NCI-H2227 treated with DMSO at 0.1 percent for 48 hours (cell line): ENCODE data around the gene KDM4B.

ENCODE experiments used
- DNase-seq: peaks from one replicate; lab custom pipeline; 2025; lab: John Stamatoyannopoulos, UW

KDM4B gene

DNA sequence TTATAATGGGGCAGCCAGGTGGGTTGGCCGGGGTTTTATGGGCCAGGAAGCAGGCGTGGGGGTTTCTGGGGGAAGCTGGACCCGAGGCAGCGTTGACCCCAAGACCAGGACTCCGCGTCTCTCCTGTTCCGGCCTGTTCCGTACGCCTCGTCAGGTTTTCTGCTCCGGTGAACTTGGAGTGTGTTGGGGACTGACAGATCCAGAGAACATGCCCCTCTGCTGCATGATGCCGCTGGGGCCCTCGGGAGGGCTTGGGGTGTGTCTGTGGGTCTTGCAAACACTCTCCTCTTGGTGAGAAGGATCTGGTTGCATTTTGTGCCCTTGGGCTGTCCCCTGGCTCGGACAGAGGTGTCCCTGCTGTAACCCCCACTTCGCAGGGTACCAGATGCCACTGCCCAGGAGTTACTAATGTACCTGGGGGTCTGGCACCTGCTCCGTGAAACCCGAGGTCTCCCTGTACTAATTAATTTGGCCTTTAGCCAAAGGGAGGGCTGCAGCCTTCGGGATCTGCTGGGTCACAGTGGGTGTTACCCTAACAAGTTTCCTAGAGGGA lies 15.6 kb downstream of the KDM4B start:
- DNase-seq = no peak

DNA sequence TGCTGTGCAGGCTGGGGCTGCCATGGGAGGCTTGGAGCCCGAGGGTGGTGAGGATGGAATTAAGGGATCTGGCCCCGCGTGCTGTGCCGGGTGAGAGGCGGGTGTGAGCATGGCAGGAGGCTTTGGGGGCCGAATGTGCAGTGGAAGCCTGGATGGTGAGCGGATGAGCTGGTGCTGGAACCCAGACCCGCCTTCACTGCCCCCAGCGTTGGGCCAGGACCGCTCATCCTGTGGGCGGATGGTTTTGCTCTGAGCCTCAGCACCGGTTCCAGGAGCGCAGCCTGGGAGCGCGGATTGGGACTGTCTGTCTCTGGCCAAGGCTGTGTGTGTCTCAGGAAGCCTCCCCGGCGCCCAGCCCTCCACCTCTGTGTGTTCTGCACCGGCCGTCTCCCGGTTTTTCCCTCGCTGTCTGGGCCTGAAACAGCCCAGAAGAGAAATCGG lies 16.7 kb downstream of the KDM4B start:
- no peak for DNase-seq

DNA sequence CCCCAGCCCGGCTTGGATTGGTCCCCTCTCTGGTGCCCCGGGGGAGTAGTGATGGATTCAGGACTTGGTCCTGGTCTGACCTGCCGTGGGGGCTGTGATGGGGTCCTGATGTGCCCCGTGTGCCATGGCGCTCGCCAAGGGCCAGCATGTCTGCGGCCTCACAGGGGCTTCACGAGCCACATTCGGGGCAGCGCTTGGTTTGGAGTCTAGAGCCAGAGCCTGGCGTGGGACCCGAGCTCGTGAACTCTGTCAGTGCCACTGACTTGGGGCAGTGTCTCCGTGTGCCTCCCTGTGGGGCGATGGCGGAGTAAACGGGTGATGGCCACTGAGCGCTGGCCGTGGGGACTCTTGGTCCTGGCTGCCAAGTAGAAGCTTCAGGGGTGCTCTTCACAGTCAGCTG lies 17.1 kb downstream of the KDM4B start:
- no peak for DNase-seq

DNA sequence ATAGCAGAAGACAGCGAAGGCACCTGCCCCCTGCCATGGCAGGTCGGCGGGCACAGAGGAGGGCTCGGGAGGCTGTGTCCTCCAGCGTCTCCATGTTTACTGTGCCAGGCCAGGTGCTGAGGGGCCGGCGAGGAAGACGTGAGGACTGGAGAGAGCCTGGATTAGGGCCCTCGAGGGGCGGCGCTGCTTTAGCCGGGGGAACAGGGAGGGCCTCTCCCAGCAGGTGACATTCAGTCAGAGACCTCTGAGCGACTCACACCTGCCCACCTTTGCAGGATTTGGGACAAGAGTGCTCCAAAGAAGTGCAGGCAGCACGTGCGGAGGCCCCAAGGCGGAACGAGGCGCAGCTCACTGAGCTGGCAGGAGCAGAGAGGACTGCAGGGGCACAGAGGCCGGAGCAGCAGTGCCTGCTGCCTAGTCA lies 17.6 kb downstream of the KDM4B start:
- DNase-seq = no peak

DNA sequence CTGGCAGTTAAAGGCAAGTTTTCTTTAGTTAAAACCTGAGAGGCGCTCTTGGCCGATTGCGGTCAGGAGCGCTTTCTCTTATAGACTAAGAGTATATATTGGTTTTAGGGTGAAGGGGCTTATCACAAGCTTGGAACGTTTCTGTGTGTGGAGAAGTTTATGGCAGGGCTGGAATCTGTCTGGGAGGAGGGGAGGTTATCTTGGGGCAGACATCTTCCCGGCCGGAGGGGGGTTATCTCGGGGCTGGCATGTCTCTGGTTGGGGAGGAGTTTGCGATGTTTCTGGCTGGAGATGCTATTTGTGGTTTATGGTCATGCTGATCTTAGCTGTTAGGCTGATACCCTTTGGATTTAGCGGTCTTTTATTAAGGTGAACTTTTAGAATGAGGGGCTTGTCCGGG lies 18.3 kb downstream of the KDM4B start:
- DNase-seq = no peak

DNA sequence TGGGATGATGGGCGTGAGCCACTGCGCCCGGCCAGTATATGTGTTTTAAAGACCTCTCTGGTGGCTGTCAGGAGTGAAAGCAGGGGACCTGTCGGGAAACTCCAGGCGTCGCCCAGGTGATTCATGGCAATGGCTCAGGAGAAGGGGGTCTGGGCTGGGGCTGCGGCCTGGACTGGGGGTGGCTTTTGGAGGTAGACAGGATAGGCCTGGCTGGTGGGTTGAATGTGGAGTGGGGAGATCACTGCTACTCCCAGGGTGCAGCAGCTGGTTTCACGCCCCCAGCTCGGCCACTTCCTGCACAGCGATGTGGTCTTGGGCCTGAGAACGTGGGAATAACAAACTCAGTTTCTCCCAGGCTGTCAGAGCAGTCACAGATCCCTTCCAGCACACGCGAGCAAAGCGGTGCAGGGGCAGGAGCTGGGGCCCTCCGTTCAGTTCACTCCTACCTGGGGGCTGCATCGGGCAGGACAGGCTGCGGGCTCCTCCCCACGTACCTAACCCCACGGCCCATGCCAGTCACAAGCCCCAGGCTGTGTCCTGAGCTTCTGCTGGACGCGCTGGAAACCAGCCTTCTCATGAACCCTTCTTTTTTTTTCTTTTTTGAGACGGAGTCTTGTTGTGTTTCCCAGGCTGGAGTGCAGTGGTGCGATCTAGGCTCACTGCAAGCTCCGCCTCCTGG lies 18.9 kb downstream of the KDM4B start:
- DNase-seq = no peak

DNA sequence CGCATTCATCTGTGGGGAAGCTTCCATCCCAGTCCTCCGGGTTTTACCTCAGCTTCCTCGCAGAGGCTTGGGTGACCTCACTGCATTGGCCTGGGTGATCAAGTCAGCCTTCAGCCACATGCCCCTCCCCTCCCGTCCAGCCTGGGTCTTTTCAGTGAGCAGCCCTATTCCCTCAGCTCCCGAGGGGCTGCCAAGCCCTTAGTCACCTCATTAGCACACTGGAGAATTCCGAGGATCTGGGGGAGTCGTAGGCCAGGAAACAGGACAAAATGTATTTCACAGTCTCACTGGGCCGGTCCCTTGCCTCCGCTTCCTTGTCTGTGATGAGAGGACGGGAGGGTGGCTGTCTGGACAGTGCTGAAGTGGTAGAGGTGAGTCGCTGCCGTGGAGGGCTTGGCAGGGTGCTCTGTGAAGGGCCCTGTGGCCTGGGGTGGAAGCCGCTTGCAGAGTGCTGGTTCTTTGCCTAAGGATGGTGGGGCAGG lies 19.9 kb downstream of the KDM4B start:
- DNase-seq = no peak

DNA sequence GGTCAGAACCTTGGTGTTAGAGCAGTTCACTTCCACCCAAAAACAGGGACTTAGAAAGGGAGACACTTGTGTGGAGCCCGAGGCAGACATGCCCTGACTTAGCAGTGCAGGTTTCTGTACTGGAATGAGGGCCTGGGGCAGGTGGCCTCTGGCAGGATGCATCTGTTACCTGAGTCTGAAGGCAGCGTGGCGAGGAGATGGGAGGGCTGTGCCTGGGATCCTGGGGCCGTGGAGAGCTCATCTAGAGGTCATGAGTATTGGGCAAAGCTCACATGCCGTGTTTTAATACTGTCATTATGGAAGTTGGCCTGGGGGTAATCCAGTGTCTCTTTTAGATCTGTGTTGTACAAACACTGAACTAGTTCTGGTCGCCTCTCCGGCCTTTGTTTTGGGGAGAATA lies 21.4 kb downstream of the KDM4B start:
- no peak for DNase-seq

DNA sequence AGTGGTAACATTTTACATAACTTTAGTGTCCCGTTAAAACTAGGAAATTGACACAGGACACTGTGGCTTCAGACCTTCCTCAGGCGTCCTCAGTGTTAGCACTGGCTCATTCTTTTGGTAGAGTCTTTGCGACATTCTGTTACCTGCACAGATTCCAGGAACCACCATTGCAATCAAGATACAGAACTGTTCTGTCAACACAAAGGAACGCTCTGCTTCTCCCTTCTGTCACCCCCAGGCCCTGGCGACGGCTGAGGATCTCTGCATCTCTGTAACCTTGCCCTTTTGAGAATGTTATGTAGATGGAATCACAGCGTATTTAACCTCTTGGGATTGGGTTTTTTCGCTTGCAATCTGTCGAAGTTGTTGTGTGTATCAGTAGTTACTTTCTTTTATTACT lies 22.6 kb downstream of the KDM4B start:
- no peak for DNase-seq

DNA sequence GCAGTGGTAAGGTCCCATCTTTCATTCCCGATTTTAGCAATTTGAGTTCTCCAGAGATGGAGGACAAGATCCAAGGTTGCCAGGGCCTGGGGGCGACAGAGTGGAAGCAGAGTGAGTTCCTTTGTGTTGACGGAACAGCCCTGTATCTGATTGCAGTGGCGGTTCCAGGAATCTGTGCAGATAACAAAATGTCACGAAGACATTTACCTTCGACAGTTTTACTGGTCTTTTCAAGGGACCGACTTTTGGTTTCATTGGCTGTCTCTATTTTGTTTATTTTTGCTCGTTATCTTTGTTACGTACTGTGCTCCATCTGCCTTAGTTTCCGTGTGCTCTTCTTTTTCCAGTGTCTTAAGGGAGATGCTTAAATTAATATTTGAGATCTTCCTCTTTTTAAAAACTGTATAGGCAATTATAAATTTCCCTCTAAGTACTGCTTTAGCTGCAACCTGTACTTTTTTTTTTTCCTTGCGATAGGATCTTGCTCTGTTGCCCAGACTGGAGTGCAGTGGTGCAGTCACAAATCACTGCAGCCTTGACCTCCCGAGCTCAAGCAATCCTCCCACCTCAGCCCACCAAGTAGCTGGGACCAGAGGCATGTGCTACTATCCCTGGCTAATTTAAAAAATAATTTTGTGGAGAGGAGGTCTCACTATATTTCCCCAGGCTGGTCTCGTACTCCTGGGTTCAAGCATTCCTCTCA lies 23.2 kb downstream of the KDM4B start:
- no peak for DNase-seq

DNA sequence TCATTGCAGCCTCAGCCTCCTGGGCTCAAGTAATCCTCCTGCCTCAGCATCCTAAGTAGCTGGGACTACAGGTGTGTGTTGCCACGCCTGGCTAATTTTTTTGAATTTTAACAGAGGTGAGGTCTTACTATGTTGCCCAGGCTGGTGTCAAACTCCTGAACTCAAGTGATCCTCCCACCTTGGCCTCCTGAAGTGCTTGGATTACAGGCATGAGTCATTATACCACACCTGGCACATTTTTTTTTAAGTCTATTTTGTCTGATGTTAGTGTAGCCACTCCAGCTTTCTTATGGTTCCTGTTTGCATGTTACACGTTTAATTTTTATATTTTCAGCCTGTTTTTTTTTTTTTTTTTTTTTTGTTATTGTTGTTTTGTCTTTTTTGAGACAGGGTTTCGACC lies 24.8 kb downstream of the KDM4B start:
- DNase-seq = no peak

DNA sequence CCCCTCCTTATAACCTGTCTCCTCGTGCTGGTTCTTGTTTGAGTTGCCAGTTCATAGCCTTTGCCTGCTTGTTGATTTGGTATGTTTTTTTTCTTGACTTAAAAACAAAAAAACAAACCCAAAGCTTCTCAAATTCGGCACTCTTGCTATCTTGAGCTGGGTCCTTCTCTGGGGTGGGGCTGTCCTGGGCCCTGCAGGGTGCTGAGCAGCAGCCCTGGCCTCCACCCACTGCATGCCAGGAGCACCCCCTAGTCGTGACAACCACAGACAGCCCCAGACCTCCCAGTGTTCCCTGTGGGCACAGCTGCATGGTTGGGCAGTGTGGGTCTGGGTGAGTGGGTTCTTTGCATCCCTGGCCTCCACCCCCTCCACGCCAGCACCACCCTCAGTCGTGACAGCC lies 27.8 kb downstream of the KDM4B start:
- no peak for DNase-seq

DNA sequence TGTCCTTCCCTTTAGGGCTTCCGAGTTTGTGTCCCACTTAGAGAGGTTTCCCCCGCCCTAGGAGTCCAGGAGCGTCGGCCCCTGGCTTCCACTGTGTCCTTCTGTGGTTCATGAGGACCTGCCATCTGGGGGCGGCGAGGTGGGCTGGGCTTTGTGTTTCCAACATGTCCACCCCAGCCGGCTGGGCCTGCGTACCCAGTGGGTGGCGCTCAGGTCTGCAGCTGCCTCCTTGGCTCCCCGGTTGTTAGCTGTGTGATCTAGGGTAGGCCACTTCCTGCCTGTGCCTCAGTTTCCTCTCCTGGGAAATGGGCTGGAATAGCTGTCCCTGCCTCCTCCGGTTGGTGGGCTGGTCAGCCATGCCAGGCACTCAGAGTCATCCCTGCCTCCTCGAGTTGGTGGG lies 28.4 kb downstream of the KDM4B start:
- DNase-seq = no peak

DNA sequence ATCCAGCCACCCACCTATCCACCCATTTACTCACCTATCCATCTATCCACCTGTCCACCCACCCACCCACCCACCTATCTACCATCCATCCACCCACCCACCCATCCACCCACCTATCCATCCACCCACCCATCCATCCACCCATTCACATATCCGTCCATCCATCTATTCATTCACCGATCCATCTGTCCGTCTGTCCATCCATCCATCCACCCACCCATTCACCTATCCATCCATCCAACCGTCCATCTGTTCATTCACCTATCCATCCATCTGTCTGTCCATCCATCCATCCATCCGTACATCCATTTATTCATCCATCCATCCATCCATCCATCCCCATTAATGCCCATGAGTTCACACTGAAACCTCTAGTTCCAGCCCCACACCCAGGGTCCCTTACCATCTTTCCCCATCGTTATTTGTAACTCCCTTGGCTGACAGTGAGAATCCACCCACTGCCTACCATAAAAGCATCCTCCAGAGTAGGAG lies 31.3 kb downstream of the KDM4B start:
- DNase-seq = no peak

DNA sequence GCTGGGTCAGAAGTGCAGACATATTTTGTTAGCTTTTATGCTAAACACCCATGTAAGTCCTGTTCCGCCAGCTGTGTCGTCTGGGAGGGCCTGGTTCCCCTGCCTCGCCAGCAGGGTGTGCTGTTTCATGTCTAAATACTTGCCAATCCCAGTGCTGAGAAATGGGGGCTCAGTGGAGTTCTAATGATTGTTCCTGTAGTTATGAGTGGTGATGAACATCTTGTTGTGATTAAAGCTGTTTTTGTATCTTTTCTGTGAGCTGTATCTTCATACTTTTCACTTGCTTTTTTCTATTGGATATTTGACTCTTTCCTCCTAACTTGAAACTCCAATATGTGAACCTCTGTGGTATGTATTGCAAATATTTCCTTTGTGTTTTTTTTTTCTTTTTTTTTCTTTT lies 32.7 kb downstream of the KDM4B start:
- DNase-seq = no peak

DNA sequence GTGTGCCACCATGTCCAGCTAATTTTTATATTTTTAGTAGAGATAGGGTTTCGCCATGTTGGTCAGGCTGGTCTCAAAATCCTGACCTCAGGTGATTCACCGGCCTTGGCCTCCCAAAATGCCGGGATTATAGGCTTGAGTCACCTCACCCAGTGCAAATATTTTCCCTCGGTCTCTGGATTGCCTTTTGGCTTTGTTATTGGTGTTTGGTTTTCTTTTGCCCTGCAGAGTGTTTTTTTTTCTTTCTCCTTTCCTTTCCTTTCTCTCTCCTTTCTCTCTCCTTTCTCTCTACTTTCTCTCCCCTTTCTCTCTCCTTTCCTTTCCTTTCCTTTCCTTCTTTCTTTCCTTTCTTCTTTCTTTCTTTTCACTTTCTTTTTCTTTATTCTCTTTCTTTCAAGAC lies 33.2 kb downstream of the KDM4B start:
- DNase-seq = no peak

DNA sequence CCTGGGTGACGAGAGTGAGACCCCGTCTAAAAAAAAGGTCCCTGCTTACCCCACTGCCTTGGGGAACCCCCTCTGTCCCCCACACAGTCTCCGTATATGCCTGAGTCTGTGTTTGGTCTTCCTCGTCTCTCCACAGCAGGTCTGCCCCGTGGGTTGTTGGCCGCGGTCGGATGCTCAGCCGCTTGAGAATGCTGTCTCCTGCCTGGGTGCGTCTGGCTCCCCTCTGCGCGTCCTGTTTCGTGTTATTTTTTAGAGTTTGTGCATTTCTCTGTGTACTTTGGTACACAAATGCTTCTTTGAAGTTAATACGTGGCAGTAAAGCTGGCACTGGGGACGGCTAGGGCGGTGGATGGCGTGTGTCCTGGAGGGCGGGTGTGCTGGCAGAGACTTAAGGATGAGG lies 34.9 kb downstream of the KDM4B start:
- no peak for DNase-seq

DNA sequence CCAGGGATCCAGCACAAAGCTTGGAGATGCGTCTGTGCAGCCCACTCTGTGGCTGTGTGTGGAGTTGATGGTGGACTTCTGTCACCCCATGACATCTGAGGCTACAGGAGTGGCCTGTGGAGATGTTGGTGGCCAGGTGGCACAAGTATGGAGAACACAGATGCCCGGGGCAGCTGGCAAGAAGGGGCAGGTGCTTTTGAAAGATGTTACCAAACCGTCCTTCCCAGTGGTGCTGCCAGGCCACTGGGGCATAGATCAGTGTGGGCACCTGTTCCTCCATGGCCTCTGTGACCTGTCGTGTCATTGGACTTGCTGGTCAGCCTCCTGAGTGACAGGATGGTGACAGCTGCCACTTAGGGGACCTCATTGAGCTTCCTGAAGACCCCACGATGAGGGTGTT lies 36.2 kb downstream of the KDM4B start:
- DNase-seq = no peak

DNA sequence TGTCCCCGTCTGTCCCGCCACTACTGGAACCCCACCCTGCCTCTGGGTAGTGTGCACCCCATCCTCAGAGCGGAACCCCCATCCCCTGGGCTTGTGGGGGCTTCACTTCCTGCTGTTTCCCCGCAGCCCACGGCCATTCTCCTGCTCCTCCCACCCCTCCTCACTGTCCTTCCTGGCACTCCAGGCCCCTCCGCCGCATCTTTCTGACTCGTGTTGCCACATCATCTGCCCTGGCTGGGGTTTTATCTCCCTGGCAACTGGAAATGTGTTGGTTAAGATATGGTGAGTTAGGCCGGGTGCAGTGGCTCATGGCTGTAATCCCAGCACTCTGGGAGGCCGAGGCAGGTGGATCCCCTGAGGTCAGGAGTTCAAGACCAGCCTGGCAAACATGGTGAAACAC lies 37.3 kb downstream of the KDM4B start:
- DNase-seq = no peak

DNA sequence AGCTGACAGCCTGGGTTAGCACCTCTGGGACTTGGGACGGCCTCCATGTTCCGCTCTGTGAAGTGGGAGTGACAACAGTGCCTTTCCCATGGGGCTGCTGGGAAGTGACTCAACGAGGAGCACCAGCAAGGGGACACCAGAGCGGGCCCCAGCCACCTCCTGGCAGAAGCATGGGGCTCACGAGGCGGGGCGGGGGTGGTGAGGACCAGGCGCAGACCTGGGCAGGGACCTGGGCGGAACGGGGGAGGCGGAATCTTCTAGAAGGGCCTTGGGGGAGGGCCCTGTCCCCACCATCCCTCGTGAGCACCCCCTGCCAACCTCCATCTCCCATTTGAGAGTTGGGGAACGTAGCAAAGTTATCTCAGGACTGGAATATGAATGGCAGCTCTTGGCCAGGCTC lies 37.9 kb downstream of the KDM4B start:
- no peak for DNase-seq

DNA sequence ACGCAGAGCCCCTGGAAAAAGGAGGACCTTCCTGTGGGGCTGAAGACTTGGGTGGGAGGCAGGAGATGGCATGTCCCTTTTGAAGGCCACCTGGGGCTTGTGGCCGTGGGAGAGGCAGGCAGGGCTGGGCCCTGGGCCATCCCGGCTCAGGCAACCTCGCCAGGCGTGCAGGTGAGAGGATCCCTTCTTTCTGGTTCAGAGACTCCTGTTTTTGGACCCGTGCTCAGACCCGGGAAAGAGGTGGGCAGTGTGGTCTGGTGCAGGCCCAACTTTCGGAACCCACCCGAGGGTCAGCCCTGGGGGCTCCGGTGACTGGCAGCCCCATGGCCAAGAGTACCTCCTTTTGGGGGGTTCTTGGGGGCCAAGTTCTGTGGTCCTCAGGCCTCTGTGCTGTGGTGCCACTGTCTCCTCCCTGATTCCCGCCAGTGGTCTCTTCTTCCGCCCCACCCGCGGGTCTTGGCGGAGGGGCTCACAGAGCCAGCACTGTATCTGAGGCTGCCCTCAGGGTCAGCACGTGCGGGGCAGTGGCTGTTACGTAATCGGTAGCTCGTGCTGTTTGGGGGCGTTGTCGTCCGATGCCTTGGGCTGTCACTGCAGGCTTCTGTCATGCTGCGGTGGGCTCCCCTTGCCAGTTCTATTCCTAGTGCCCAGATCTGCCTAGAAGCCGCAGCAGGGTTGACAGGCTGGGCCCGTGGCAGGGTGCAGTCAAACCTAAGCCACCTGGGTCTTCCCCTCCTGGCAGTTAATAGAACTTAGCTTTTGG lies 42.7 kb downstream of the KDM4B start:
- no peak for DNase-seq

DNA sequence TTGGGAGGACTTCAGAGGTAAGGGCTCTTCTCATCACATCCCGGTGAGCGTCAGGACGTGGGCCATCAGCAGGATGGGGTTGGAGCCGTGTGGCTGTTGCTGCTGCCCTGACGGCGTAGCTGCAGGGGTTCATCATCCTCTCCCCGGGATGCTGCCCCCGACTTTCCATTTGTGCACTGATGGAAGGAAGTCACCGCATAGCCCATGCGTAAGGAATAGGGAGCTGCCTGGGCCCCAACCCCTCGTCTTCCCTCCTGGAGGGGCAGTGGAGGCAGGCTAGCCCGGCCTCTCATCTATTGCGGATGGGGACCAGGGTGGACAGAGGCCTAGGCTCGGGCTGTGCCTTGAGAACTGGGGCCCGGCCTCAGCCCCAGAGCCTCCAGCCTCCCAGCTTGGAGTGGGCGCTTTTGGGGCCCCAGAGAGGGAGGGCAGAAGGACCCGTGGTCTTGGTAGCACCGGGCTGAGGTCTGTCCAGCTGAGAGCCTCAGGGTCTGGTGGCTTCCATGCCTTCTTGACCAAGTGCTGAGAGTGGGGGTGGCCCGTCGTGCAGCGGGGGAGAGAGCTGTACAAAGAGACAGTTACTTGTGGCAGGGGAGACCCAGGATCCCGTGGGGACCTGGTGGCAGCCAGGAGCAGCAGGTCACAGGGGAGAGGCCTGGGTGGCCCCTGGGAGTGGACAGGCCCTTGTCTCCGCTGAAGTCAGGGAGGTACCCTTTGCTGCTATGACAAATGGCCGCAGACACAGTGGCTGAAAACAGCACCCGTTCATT lies 44.0 kb downstream of the KDM4B start:
- DNase-seq = no peak
